Endometrium (tissue), 2 donors: ENCODE results near the gene KCNN2.

Experiments
- FAIRE-seq: peaks from 2 replicates; lab custom pipeline; 2012; peaks lifted over from hg19 to GRCh38; lab: Jason Lieb, UNC
- donor health status: control.
- donor health status: control.

The KCNN2 gene

DNA sequence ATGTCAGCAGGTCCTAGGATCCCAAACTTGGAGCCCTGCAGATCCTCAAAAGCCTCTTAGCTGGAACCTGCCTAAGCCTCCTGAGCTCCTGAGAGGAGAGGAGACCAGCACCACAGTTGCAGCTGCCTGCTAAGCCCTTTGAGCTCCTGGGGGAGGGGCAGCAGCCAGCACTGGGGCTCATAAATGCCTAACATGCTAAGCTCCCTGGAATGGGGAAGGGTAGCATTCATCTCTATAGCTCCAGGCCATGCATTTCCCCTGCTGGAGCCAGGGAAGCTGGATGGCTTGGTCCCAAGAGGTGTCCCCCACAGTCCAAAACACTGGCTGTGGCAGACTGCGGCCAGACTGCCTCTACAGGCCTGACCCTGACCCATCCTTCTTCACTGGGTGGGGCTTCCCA is 182.7 kb downstream of the KCNN2 start:
- FAIRE-seq, result no peak
